Measurements from ENCODE around the gene UBR4.

Gene UBR4

DNA sequence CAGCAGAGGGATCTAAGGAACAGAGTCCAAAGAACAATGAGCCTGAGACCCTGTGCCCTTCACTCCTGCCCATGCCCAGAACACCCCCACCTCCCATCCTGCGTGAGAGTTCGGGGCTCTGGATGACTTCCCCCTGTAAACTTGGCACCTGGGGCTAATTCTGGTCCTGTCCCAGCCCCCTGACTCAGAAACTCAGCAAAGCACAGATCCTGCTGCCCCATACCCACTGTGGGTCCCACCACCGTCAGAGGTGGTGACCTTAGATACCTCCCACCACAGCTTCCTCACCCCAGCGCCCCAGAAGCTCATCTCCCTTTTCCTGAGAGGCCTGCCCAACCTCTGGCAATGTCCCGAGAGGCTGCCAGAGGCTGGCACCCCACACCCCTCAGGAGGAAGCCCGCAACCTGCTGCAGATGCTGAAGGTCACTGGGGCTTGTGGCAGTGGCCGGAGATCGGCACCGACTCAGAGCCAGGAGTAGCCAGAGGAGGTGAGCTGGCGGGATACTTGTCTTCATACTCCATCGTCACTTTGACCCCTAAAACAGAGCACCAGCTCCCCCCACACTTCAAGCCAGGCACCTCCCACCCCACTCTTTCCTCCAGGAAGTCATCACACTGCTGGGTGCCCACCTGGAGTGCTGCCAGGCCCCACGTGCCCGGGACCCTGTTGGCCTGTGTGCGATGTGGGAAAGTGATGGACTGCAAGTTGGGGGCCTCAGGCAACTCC is 142.0 kb downstream of the UBR4 start:
- no peak for ATAC-seq
- TF ChIP-seq ZNF8 (CRISPR knock-in tag; IDR thresholded peaks at IDR 0.05), result no peak

GRCh38 chr1:19067182-19067911 is 142.7 kb downstream of the UBR4 start:
- ATAC-seq, result no peak; the same call in 2 of the 3 replicates
- TF ChIP-seq ZNF70 (CRISPR knock-in tag; IDR thresholded peaks at IDR 0.05), result no peak
- no peak for TF ChIP-seq RARB (CRISPR knock-in tag; IDR thresholded peaks at IDR 0.05)
- TF ChIP-seq ESRRG (CRISPR knock-in tag; IDR thresholded peaks at IDR 0.05), result no peak
- TF ChIP-seq GLIS3 (CRISPR knock-in tag; IDR thresholded peaks at IDR 0.05), result no peak
- no peak for TF ChIP-seq TOX (CRISPR knock-in tag; IDR thresholded peaks at IDR 0.05; ENCODE audit: borderline replicate concordance)
- no peak for TF ChIP-seq TCF4 (CRISPR knock-in tag; IDR thresholded peaks at IDR 0.05; ENCODE audit: borderline replicate concordance)
- TF ChIP-seq CSRNP3 (CRISPR knock-in tag; IDR thresholded peaks at IDR 0.05), result no peak
- TF ChIP-seq PPARA (CRISPR knock-in tag; IDR thresholded peaks at IDR 0.05; ENCODE audit: borderline replicate concordance), result no peak
- TF ChIP-seq PATZ1 (CRISPR knock-in tag; IDR thresholded peaks at IDR 0.05; ENCODE audit: borderline replicate concordance), result no peak
- TF ChIP-seq ISL1 (CRISPR knock-in tag; IDR thresholded peaks at IDR 0.05), result no peak
- TF ChIP-seq BACH2 (CRISPR knock-in tag; IDR thresholded peaks at IDR 0.05; ENCODE audit: borderline replicate concordance), result no peak
- TF ChIP-seq ZC3H10 (CRISPR knock-in tag; IDR thresholded peaks at IDR 0.05), result no peak
- TF ChIP-seq ZNF565 (CRISPR knock-in tag; conservative IDR thresholded peaks at IDR 0.05; ENCODE audit: low read depth), result no peak
- no peak for TF ChIP-seq OSR1 (CRISPR knock-in tag; IDR thresholded peaks at IDR 0.05)
- no peak for TF ChIP-seq ZNF8 (CRISPR knock-in tag; IDR thresholded peaks at IDR 0.05)
- no peak for TF ChIP-seq ARNTL (CRISPR knock-in tag; IDR thresholded peaks at IDR 0.05; ENCODE audit: borderline replicate concordance, low read depth)
- TF ChIP-seq POU6F1 (CRISPR knock-in tag; IDR thresholded peaks at IDR 0.05; ENCODE audit: borderline replicate concordance, low read depth), result no peak
- TF ChIP-seq TSHZ2 (CRISPR knock-in tag; IDR thresholded peaks at IDR 0.05), result no peak

DNA sequence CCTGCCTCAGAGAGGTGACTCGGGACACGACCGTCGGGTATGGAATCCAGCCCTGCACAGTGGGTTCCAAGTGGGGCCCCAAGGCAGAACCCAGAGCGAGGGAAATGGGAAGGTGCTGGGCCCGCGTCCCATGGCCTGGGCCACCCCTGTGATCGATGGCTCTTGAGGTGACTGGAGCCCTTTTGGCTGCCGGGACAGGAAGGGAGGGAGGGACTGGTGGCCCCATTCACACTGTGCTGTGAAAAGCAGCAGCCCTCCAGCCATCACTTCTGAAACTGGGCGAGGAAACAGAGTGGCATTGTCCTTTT is 143.2 kb downstream of the UBR4 start:
- TF ChIP-seq ZC3H10 (CRISPR knock-in tag; IDR thresholded peaks at IDR 0.05), result no peak
- TF ChIP-seq ZNF70 (CRISPR knock-in tag; IDR thresholded peaks at IDR 0.05), result no peak
- TF ChIP-seq POU6F1 (CRISPR knock-in tag; IDR thresholded peaks at IDR 0.05; ENCODE audit: borderline replicate concordance, low read depth), result no peak
- TF ChIP-seq CSRNP3 (CRISPR knock-in tag; IDR thresholded peaks at IDR 0.05), result no peak
- no peak for TF ChIP-seq ARNTL (CRISPR knock-in tag; IDR thresholded peaks at IDR 0.05; ENCODE audit: borderline replicate concordance, low read depth)
- TF ChIP-seq ESRRG (CRISPR knock-in tag; IDR thresholded peaks at IDR 0.05), result no peak
- no peak for TF ChIP-seq PPARA (CRISPR knock-in tag; IDR thresholded peaks at IDR 0.05; ENCODE audit: borderline replicate concordance)
- no peak for TF ChIP-seq ZFP30 (CRISPR knock-in tag; IDR thresholded peaks at IDR 0.05)
- no peak for TF ChIP-seq TCF4 (CRISPR knock-in tag; IDR thresholded peaks at IDR 0.05; ENCODE audit: borderline replicate concordance)
- no peak for TF ChIP-seq OSR1 (CRISPR knock-in tag; IDR thresholded peaks at IDR 0.05)
- TF ChIP-seq ZNF8 (CRISPR knock-in tag; IDR thresholded peaks at IDR 0.05), result no peak
- ATAC-seq, result no peak
